T-helper 9 cell (primary cell): ENCODE results near the gene WDR5.
A peak's percentile ranks its signal among the peaks of the same experiment; 100 is the strongest.
"Not testable (repeated sequence)": the region's sequence is repeated elsewhere in the genome, so short reads cannot be mapped to it uniquely, and the experiment has no call there.

Experiments used
- DNase-seq: peaks from one replicate; pipeline ENCODE4 v3.0.0-alpha.2; 2020
- total RNA-seq, 2 donors: gene quantifications; one replicate each; lab custom pipeline; 2026; lab: John Stamatoyannopoulos, UW

Gene WDR5
- 24.4 to 56.3 reads per million in 2 donors for total RNA-seq

DNA sequence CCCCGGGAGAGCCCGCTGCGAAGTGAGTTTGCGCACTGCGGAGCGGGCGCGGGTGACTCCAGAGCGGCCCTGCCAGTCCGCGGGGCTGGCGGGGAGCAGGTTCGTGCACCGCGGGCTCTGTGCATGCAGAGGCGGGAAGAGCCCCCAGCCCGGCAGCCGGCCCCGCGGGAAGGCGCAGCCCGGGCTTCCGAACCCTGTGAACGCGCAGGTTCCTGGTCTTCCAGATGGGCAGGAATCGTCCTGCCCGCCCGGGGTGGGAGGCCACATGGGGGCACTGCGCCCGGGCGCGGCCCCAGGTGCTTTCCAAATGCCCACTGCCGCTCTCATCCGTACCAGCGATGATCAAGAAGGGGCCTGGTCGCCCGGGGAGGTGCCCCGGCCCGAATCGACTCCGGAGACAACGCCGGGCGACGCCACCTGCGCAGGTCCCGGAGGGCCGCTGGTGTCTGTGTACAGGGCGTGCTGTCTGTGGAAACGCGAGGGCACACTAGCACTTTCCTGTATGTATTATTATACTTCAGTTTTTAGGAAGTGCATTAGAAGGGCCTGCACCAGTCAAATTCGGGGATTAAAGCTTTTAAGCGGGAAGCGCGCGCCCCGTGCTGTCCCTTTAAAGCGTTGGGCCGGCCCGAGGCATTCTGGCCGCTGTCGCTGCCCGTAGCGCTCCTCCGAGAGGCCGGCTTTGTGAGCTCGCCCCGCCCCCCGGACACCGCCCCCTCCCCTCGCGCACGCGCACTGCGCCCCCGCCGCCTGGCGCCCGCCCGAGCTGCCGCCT lies at the start of gene WDR5:
Gene WDR5 (plus strand): TSS at position 740 of the 775 bp plus-strand sequence. CDS start 3,796 bp downstream, outside the sequence.
- peak; percentile 92 for DNase-seq

DNA sequence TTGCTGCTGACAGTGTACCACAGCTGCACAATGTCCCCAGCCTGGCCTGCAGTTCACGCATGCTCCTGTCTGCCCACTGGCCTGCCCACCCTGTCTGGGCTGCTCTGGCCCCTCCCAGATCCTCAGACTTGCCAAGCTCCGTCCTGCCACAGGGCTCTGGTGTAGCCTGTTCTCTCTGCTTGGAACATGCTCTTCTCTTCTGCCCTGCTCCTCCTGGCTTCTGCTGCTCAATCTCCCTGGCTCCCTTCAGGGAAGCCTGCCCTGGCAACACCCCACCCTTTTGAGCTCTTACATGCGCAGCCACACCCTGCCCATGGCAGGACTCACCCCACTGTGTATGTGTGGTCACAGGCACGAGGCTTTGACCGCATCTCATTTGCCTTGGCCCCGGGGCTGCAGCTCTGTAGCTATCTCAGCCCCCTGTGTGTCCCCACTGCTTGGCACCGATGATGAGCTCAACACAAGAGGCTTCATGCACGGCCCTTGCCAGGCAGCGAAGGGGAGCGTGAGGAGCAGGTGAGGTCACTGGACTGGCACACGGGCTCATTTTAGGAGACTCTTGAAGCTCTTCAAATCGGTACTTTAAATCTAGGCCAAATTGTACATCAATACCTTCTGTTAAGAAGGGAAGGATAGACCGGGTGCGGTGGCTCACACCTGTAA lies 47.7 kb upstream of the WDR5 start:
- DNase-seq, result no peak

DNA sequence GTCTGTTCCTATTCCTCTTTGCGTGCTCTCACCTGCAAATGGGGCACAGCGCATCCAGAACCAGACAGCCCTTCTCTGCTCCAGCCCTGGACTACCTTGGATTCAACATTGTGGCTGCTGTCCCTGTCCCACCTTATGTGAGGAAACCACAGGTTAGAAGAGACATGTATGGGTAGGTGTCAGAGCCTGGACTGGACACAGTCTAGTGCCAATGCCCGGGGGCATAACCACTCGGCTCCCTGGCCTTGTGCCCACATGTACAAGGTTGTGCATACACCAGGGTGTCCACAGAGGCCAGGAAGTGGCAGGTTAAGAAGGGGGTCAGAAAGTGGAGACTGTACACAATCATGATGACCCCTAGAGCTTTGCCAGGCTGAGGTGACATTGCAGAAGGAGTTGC lies 45.9 kb upstream of the WDR5 start:
- DNase-seq, result no peak

DNA sequence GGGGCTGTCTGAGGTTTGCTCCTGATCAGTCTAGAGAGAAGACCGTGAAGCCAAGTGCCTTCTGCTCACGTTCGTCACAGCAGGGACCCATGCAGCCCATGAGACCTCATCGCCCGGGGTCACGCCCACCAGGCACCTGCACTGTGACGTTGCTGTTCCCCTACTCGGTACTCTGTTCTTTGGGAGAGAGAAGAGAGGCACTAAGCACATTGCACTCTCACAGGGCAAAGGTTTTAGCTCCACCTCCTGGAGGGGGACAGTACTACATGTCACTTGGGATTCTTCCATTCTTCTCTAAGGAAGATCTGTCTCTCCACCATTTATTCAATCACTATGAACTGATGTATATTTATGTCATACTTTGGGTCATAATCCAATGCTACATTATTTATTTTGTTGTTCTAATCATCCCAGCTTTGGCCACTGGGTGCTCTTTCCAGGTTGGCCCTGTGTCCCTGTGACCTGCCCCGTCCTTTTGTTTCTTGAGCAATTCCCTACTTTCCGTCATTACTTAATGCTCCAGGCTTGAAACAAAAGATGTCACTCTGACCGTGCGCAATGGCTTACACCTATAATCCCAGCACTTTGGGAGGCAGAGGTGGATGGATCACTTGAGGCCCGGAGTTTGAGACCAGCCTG lies 36.6 kb upstream of the WDR5 start:
- DNase-seq, result peak; percentile 48

DNA sequence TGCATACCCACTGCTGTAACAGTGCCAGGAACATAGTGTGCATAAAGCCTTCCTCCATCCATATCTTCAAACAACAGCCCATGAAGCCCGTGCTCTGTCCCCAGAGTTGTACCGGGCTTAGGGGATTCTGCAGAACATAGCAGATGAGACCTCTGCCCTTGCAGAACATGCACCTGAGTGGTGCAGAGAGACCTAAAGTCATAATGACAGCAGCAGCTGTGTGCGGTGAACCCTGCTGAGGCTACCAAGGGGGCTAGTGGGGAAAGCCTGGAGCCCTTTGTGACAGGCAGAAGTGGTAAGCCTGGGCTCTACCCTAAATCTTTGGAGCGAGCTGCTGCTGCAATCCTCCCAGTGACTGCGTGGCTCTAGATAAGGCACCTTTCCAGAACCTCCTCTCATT lies 35.8 kb upstream of the WDR5 start:
- DNase-seq, result no peak

DNA sequence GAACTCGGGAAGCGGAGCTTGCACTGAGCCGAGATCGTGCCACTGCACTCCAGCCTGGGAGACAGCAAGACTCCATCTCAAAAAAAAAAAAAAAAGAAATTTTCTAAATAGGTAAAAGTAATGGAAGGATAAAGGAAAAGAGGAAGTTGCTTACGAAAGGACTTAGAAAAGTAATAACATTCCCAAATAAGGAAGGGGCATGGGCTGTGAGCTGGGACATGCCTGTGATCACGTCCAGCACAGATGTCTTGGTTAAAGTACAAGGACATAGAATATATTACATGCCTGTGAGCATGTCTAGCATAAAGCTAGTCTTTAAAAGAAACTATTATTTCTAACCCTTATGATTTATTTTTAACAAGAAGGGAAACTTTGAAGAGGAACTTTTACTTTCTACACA lies 34.7 kb upstream of the WDR5 start:
- DNase-seq, result not testable (repeated sequence)

DNA sequence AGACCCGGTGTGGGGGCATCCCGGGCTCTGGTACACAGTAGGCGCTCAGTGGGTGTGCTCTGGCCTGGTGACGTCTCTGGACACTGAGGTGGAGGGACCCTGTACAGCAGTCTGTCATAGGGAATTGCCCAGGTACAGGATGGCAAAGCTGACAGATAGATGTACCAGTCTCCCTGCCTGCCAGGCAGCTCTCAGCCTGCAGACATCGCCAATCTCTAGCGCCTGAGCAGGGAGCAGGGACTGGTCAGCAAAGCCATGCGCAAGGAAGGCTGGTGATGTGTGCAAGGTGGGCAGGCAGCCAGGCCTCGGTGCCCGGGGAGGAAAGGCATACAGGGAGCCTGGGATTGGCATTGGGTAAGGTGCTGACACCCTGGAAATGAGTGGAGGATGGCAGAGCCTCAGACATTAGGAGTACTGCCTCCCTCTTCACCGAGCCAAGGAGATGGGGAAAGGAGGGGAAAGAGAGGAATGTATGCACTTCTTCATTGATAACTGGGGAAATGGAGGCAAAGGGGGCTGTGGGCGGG lies 34.2 kb upstream of the WDR5 start:
- DNase-seq, result no peak

DNA sequence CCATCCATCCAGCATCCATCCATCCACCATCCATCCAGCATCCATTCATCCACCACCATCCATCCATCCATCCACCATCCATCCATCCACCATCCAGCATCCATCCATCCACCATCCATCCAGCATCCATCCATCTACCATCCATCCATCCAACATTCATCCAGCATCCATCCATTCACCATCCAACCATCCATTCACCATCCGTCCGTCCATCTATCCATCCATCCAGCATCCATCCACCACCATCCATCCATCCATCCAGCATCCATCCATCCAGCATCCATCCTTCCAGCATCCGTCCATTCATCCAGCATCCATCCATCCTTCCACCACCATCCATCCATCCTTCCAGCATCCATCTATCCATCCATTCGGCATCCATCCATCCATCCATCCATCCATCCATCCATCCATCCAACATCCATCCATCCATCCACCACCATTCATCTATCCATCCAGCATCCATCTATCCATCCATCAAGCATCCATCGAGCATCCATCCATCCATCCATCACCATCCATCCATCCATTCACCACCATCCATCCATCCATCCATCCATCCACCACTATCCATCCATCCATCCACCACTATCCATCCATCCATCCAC lies 32.4 kb upstream of the WDR5 start:
- no peak for DNase-seq

DNA sequence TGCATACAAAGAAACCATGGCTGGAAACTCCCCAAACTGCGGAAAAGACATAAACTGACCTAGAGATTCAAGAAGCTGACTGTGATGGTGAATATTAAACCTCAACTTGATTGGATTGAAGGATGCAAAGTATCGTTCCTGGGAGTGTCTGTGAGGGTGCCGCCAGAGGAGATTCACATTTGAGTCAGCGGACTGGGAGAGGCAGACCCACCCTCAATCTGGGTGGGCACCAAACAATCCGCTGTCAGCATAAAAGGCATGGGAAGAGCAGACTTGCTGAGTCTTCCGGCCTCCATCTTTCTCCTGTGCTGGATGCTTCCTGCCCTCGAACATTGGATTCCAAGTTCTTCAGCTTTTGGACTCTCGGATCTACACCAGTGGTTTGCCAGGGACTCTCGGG lies 24.8 kb upstream of the WDR5 start:
- DNase-seq, result no peak

DNA sequence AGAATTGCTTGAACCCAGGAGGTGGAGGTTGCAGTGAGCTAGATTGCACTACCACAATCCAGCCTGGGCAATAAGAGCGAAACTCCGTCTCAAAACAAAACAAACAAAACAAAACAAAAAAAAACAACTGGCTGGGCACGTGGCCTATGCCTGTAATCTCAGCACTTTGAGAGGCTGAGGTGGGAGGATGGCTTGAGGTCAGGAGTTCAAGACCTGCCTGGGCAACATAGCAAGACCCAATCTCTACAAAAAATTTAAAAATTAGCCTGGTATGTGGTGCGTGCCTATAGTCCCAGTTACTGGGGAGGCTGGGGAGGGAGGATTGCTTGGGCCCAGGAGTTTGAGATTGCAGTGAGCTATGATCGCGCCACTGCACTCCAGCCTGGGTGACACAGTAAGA lies 23.3 kb upstream of the WDR5 start:
- no peak for DNase-seq

DNA sequence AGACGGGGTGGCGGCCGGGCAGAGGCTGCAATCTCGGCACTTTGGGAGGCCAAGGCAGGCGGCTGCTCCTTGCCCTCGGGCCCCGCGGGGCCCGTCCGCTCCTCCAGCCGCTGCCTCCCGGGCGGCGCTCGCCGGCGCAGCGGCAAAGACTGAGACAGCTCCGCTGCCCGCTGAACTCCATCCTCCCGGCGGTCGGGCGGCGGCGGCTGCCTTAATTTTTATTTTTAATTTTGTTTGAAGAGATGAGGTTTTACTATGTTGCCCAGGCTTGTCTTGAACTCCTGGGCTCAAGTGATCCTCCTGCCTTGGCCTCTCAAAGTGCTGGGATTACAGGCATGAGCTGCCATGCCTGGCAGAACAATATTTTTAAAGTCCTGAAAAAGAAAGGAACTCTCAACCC lies 16.9 kb upstream of the WDR5 start:
- not testable (repeated sequence) for DNase-seq

DNA sequence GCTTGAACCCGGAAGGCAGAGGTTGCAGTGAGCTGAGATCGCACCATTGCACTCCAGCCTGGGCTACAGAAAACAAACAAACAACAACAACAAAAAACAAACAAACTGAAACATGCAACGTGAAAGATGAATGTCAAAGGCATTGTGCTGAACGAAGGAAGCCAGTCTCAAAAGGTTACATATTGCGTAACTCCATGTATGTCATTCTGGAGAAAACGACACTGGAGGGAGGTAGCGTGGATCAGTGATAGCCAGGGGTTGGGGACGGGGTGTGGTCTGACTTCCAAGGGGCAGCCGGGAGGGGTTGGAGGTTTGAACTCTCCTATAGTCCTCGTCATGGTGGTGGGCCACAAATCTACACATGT lies 12.1 kb upstream of the WDR5 start:
- no peak for DNase-seq

DNA sequence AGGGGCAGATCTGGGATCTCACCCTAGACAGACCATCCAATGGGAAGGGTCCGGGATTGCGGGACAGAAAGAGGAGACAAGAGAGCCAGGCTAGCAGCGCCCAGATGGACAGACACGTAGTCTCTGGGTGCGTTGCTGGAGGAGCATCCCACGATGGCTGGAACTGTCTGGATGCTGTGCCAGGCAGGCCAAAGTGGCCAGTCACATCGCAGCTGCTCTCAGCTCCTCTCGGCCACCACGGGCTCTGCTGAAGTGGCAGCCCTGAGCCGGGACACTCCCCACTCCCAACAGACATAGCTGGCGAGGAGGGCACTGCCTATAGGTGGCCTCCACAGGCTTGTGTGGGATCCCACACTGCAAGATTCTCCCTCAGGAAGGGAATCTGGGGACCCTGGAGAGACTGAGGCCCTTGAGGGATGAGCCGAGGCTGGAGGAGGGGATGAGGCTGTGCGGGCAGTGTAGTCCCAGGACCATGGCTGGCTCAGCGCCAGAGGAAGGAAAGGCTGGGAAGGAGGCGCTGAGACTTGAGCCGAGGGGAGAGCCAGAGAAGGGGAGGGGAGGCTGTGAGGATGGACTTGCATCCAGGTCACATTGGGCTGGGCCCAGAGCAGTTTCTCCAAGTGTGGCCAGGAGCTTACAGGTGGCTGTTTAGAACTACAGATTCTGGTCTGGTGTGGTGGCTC lies 10.3 kb upstream of the WDR5 start:
- DNase-seq, result no peak

DNA sequence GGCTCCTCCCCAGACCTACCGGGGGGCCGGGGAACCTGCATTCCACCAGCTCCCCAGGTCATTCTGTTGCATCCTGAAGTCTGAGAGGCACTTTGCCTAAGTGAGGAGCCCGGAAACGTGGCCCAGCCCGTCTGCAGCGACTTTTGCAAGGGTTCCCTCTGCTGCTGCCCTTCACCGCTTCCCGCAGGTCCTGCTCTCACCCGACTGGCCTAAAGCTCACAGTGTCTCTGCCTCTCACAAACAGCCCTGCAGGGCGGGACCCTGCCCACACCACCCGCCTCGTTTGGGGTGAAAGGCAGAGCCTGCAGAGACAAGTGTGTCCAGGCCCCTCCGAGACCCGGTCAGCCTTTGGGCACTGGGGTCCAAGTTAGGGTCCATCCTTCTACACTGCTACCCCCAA lies 9.5 kb upstream of the WDR5 start:
- no peak for DNase-seq

DNA sequence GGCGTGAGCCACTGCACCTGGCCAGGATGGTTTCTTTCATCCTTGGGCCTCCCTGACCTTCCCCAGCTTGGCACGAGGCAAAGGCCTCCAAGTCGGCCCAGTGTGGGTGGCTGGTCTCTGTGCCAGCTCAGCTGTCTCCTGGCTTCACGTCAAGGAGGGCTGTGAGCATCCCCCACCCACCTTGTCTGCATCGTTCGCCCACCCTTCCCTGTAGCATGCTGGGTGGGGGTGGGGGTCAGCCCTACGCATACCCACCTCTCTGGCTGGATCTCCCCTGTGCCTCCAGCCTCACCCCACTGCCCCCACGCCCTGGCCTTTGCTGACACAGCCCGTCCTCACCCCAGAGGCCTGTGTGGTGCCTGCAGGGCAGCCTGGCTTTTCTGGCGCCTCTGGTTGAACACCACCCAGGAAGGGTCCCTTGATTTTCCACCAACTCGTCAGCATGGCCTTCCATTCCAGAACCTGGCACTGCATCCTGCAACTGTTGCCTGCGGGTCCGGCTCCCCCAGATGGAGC lies 8.8 kb upstream of the WDR5 start:
- DNase-seq, result no peak

DNA sequence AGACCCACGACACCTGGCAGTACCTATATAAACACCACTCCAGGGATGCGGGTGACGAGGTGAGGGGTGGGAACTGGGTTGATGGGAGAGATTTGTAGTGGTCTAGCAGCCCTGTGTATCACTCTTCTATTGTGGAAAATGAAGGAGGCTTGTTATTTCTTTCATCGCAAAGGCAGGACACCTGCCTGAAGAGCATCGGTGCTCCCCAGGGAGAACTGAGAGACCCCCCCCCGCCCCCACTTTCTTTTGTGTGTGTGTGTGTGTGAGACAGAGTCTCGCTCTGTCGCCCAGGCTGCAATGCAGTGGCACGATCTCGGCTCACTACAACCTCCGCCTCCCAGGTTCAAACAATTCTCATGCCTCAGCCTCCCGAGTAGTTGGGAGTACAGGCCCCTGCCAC lies 8.3 kb upstream of the WDR5 start:
- DNase-seq, result no peak

DNA sequence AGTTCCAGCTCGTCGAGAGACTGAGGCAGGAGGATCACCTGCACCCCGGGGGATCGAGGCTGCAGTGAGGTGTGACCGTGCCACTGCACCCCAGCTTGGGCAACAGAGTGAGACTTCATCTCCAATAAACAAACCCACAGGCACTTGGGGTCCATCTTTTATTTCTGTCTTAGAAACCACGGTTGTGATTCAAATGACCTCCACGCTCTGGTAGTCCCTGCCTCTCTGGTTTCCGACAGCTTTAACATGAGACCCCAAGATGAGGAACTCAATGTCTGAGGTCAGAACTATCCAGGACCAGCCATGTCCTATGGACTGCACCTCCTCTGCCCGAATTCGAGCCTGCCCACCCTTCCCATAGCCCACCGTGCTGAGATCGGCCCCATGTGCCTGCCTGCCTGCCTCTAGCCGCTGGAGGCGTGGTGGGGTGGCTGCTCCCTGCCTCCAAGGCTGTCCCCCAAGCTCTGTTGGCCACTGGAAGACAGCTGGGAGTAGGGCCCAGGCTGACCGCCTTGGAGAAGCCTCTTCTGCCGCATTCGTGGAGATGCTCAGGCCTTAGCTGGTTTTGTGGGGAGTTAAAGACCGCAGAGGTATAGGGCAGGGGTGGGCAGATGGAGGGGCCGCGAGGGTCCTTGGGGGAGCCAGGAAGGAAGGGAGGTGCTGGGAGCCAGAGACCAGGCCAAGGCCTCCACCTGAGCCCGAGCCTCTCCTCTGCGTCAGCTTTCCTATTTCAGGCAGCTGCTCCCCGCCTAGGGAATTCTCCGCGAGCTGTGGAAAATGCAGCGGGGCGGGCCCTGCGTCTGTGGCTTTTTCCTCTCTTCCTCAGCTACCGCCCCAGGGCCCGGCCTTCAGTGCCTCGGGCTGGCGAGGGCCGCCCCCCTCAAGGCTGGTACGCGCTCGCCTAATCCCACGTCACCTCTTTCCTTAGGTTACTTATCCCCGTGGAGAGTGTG lies 6.9 kb upstream of the WDR5 start:
- no peak for DNase-seq

DNA sequence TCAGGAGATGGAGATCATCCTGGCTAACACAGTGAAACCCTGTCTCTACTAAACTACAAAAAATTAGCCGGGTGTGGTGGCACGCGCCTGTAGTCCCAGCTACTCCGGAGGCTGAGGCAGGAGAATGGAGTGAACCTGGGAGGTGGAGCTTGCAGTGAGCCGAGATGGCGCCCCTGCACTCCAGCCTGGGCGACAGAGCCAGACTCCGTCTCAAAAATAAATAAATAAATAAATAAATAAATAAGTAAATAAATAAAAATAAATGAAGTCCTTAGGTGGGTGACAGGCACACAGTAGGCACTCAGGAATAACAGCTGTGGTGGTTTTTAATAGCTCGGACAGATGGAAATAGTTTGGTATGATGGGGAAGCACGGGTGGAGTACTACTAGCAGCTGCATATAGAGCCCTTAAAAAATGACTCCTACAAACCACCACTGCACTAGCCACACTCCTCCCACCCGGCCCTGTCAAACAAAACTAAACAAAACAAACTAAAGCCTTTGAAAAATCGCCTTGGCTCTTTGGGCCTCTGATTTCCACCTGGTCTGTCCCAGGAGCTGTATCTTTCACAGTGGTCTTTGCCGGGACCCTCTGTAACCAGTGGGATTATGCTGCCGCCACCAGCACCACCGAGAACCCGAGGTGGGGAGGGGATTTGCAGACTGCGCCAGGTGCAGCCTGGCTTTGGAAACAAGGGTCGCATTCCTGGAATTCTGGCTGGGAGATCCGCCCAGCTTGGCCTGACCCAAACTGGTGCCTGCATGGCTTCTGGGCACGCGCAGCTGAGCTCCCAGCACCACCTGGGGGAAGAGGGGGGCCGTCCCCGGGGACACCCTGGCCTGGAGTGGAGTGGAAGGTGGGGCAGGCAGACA lies 5.1 kb upstream of the WDR5 start:
- no peak for DNase-seq

DNA sequence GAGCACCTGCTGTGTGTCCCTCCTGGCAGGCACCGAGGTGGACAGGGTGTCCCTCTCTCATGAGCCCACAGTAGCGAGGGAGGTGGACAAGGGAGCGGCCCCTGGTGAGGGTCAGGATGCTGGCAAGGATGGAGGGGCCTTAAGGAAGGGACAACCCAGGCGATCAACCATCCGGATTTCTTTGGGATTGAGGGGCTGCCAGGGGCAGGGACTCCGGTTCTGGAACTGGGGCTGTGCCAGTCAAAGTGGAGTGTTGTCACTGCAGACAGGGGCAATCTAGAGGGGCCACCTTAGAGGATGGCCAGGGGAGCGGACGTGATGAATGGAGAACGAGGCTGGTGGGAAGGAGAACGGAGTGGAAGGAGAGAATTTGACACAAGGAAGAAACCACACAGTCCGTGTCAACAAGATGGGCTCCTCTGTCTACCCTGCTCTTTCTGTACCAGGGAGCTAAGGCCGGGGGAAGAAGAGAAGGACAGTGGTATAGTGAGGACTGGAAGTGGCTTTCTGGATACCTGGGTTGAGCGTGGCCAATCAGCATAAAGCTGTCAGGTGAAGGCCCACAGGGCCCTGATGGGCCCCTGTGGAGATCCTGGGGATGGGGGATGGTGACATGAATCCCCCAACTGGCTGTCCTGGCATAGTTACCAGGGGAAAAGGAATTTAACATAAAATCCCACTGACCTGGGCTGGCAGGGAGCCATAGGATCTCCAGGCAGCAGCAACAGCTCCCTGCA lies 4.2 kb upstream of the WDR5 start:
- DNase-seq, result no peak
